ENCODE measurements around the gene LSG1.

DNA sequence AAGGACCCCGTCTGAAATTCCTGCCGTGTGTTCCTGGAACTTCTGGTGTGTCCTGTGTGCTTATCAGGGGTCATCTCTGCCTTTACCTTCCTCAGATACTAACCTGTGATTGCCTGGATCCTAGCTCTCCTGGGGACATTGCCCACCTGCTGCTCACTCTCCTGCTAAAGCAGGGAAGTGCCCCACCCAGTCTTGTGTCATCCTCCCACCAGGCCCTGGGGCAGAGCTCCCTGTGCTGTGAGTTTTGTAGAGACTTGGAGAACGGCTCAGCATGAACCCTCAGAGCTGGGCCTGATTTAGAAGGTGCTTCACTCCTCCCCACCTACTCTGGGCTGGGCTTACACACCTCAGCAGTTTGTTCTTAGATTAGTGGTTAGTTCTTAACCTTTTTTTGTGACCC is 34.9 kb downstream of the LSG1 start:
- TF ChIP-seq, protein P1, sequence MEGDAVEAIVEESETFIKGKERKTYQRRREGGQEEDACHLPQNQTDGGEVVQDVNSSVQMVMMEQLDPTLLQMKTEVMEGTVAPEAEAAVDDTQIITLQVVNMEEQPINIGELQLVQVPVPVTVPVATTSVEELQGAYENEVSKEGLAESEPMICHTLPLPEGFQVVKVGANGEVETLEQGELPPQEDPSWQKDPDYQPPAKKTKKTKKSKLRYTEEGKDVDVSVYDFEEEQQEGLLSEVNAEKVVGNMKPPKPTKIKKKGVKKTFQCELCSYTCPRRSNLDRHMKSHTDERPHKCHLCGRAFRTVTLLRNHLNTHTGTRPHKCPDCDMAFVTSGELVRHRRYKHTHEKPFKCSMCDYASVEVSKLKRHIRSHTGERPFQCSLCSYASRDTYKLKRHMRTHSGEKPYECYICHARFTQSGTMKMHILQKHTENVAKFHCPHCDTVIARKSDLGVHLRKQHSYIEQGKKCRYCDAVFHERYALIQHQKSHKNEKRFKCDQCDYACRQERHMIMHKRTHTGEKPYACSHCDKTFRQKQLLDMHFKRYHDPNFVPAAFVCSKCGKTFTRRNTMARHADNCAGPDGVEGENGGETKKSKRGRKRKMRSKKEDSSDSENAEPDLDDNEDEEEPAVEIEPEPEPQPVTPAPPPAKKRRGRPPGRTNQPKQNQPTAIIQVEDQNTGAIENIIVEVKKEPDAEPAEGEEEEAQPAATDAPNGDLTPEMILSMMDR (IDR thresholded peaks at IDR 0.05): no peak
- TF ChIP-seq POLR2A (IDR thresholded peaks at IDR 0.05): no peak

All from right lobe of liver (tissue), 4 donors.